AG10803 (cell line): ENCODE data around the gene OSMR.

ENCODE experiments used
- DNase-seq: peaks from one replicate; pipeline ENCODE4 v3.0.0; 2010; ENCODE audit warnings: low read depth
- H3K4me3 ChIP-seq: 2 replicates; pipeline ENCODE4 v1.5.1; 2011; ENCODE audit warnings: mild to moderate bottlenecking, low read length, control low read depth
- CTCF ChIP-seq: conservative IDR thresholded peaks from 2 replicates; pipeline ENCODE4 v1.5.1; 2011; ENCODE audit warnings: mild to moderate bottlenecking, low read length, control low read depth, inconsistent platforms

The OSMR gene

DNA sequence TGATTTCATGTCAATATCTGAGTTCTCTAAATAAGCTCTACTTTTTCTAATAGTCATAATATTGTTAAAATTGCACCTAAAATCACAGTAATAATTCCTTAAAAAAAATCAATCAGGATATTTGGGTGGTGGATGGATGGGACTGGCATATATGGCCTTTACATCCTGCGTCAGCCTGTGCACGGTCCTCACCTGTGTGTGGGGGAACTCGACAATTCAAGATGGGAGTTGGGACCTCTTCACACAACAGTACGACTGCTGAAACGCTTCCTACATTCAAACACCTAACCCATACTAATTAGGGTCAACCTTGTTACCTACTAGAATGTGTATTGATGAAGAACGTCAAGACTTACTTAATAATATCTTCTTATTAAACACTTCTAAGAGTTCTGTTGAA is 90.5 kb downstream of the OSMR start:
- no peak overlapping the region for H3K4me3 ChIP-seq
- TF ChIP-seq CTCF, result no peak
- no peak for DNase-seq

GRCh38 chr5:38938424-38938823 is 92.6 kb downstream of the OSMR start:
- H3K4me3 ChIP-seq, result no peak overlapping the region
- no peak for TF ChIP-seq CTCF
- DNase-seq, result peak; percentile 14

- no peak overlapping the region for H3K4me3 ChIP-seq
- no peak for TF ChIP-seq CTCF
- no peak for DNase-seq
Observed at GRCh38 chr5:38938973-38939372, 93.2 kb downstream of the OSMR start.

- H3K4me3 ChIP-seq, result no peak overlapping the region
- no peak for DNase-seq
- TF ChIP-seq CTCF, result no peak
Observed at GRCh38 chr5:38940230-38940858, 94.5 kb downstream of the OSMR start.

DNA sequence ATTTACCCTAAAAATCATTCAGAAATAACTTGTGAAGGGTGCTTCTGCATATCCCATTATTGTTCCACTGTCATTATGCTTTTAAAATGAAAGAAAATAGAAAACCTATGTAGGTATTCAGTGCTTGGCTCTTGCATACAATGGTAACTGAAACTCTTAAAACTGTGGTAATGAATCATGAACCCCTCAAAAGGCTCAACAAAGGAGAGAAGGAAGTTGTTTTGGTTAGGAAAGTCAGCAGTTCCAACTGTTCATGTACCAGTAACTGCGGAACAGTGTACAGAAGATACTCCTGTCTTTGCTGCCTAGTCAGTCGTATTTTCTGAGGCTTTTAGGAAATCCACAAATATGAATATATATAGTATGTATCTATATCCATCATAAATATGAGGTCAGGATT is 96.1 kb downstream of the OSMR start:
- no peak for DNase-seq
- TF ChIP-seq CTCF, result no peak
- no peak overlapping the region for H3K4me3 ChIP-seq

DNA sequence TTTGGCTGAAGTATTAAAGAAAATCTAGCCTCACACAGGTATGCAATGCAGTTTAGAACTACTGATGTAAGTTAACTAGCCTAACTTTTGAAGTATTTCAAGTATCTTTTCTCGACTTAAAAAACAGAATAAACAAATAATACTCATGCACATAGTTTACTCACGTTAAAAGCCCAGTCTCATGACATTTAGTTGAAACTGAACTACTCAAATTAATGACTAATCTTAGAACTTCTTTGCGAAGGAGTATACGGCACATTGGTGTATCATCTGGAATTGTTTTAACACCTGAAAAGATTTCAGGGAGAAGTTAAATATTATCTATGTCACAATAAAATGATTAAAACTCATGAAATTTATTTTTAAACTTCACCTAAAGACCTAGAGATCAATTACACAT is 98.5 kb downstream of the OSMR start:
- DNase-seq, result no peak
- H3K4me3 ChIP-seq, result no peak overlapping the region
- TF ChIP-seq CTCF, result no peak

GRCh38 chr5:38948501-38948900 is 102.7 kb downstream of the OSMR start:
- no peak overlapping the region for H3K4me3 ChIP-seq
- no peak for TF ChIP-seq CTCF
- DNase-seq, result peak; percentile 78
